Subcutaneous adipose tissue (tissue), 4 donors: ENCODE data around the gene PLPPR5. TPM values are rescaled to one million over a fixed set of nuclear protein-coding genes. Genes with fewer than 3 reads are reported as not detected.

Source experiments
- total RNA-seq, 4 donors: library from RNA; depleted of rRNA; stranded (reverse); fragments of >200 nt; gene quantifications; one replicate each; pipeline ENCODE4 v1.1.0, GENCODE V29; 2016
- TF ChIP-seq, protein P1 (sequence below): fragments of 450-650 bp; IDR thresholded peaks from one replicate; pipeline ENCODE4 v1.5.1; 2016; ENCODE audit warnings: low read depth, mild to moderate bottlenecking, control low read depth, antibody characterized with exemption, moderate library complexity

PLPPR5 gene
- total RNA-seq, 4 donors from 2014 or later = not detected

DNA sequence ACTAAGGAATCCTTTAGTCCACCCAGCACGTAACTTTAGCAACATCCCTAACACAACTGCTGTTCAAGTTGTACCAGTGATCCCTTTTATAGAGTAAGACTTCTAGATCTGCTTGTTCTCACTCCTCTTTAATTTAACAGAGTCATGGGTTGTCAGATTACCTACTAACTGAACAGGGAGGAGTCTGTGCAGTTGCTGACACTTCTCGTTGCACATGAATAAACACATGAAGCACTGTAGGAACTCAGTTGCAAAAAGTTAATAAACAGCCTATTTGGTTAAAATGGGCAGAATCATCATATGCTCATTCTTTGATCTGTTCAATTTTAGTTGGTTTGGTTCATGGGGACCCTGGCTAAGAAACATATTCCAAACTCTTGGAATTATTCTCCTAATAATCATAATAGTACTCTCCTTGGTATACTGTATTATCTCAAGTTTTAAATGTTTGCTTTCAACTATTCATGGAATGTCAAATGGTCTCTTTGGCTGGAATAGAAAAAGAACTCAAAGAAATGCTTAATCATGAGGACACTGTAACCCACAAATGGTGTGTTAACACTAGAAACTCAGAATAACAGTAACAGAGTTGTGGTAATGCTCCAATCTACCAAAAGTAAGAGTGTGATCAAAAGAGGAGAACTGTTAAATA lies 15.6 kb downstream of the PLPPR5 start:
- TF ChIP-seq, protein P1, sequence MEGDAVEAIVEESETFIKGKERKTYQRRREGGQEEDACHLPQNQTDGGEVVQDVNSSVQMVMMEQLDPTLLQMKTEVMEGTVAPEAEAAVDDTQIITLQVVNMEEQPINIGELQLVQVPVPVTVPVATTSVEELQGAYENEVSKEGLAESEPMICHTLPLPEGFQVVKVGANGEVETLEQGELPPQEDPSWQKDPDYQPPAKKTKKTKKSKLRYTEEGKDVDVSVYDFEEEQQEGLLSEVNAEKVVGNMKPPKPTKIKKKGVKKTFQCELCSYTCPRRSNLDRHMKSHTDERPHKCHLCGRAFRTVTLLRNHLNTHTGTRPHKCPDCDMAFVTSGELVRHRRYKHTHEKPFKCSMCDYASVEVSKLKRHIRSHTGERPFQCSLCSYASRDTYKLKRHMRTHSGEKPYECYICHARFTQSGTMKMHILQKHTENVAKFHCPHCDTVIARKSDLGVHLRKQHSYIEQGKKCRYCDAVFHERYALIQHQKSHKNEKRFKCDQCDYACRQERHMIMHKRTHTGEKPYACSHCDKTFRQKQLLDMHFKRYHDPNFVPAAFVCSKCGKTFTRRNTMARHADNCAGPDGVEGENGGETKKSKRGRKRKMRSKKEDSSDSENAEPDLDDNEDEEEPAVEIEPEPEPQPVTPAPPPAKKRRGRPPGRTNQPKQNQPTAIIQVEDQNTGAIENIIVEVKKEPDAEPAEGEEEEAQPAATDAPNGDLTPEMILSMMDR = no peak

DNA sequence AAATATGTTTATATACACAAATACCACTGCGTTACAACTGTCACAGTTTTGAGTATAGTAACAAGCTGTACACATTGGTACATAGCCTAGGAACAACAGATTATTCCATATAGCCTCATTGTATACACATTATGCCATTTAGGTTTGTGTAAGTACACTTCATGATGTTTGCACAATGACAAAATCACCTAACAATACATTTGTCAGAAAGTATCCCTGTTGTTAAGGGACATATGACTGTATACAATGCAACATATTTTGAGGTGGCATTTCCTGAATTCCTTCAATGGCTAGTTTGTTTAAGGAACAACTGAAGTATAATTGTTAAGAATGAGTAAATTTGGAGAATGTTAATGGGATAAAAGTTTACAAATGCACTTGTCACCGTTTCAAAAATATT lies 19.0 kb downstream of the PLPPR5 start:
- TF ChIP-seq, protein P1 = no peak

DNA sequence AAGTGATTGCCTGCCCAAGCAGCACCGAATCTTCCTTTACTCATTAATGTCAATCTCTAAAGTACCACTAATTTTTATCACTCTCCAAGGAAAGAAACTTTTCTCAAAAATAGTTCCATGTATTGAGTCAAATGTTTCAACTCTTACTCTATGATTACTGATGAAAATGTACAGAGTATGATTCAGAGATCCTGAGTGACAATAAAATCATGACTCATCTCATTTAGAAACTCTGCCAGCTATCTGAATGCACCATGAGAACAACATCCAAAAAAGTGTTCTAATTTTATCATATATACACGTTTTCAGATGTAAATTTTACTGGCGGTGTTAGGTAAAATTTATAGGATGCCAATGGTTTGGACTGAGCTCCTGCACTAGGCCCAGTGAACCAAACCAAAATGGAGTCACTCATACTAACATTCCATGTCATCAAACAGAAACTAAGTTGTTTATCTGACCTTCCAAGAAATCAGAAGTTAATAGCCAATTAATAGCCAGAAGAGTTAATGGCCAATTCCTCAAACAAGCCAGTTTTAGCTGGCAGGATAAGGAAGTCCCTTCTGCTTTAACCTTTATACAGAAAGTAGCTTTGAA lies 22.6 kb downstream of the PLPPR5 start:
- TF ChIP-seq, protein P1 = no peak

DNA sequence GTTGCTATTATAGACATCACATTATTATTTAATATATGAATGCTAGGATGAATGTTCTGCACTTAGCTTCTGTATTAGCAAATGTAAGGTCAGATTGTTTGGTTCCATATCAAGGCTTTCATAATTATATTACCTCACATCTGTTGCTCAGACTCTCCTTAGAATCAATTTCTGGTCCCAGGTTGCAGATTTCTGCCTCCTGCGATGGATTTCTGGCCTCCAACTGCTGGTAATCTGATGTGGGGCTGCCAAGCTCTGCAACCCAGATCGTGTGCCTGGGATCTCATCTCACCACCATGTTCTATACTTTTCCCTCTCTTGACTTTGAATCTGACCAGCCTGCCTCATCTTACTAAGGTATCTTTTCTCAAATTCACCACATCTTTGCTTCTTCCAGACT lies 25.2 kb downstream of the PLPPR5 start:
- TF ChIP-seq, protein P1 = no peak

DNA sequence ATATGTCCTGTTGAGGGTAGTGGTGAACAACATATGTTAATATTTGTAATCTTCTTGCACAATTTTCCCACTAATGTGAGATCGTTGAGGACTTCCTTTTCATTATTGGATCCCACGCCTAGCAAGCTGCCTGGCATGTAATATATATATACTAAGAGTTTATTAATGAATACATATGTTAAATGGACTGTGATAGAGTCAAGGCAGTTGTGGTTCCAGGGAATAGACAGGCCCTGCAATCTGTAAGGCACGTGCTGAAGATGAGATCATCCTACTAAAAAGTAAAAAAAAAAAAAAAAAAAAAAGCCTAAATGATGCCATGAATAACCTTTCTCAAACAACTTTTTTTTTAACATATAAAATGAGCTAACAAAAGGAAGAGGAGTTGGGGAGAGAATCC lies 28.9 kb downstream of the PLPPR5 start:
- TF ChIP-seq, protein P1 = no peak

DNA sequence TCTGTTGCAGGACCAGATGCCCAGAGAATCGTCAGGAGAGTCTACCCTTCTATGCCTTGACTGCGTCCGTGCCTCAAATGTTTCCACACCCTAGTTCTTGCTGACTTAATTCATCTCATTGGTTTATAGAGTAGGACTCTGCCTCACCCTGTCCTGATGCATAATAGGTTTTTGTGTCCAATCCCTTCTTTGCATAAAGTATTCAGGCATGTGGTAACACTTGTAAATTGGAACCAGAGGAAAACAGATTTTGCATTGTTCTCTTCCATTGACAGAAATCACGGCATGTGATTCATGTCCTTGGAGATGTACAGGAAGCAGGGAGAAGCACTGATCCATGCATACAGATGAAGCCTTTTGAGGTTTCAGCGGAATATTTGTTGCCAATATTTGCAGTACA lies 29.5 kb downstream of the PLPPR5 start:
- TF ChIP-seq, protein P1 = no peak

DNA sequence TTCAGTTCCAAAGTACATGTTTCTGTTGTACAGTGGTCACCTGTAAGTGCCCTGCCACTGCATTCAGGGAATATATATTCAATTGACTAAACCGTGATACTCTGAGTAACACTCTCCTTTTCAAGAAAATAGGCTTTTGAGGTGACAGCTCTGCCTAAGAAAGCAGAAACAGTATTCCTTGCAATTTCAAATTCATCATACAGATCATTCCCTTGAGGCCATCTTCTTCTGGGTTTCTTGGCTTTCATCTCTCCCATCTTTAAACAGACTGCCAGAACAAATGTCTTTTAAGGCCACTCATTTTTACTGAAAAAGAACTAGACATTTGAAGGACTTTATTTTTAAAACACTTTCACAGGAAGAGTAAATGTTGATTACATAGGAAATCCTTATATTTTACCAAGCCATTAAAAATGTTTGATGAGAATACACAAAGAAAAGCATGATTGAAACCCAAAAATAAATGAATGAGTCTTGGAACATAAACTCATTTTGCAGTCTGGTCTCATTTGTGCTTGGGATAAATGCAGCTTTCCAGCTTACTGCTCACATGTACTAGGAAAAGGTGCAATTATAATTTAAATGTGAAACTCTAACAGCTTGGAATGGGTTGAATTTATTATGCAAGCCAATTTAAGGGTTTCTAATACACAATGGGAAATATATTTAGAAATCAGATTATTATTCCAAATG lies 34.7 kb downstream of the PLPPR5 start:
- TF ChIP-seq, protein P1 = no peak
